ENCODE data around the gene PAPSS1. TPM values are rescaled to one million over a fixed set of nuclear protein-coding genes. Genes with fewer than 3 reads are reported as not detected.

PAPSS1 gene
- total and polyA plus RNA-seq, 2 of the 8 experiments (the other 6 are each of a cell fraction or from before 2014, with no cell fraction given): 79.2 to 98.5 TPM

DNA sequence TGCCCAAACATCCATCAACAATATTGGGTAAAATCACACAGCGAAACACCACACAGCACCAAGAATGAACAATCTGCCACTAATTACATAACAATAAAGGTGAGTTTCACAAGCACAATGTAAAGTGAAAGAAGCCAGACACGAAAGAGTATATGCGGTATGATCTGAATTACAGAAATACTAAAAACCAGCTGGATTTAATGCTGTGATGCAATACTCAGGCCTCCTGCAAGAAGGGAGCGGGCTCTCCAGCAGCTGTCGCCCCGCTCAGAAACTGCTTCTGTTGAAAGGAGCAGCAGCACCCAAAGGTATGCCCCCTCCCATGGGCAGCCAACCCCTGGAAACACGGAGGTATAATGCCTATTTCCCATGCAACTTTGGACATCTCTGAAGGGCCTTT is 77.0 kb downstream of the PAPSS1 start:
- Histone ChIP-seq H3K23ac (ENCODE audit: insufficient read length) (no peak overlapping the region), H3K4me1 (replicated peaks in 1 of 4; ENCODE audit: control insufficient read depth in 3 of 4, insufficient read depth in 4 of 4, low read length in 3 of 4) (no peaks in the 10 kb centered on the region; a peak in 1 of 7 replicates), H3K79me1 (ENCODE audit: low read depth, low read length) (no peaks in the 10 kb centered on the region), H4K8ac (ENCODE audit: extremely low read depth, insufficient read depth, low read length) (peak overlapping the region; percentile 48), H3K18ac (ENCODE audit: extremely low read depth, low read length) (no peak overlapping the region), H2AFZ (ENCODE audit: low read length) (no peak overlapping the region), H2BK120ac (replicated peaks; ENCODE audit: low read depth, low read length) (no peak overlapping the region), H2BK15ac (ENCODE audit: low read length) (no peak overlapping the region), H3K4me3 (ENCODE audit: extremely low read depth in 1 of 4, insufficient read depth in 2 of 4, low read depth in 3 of 4, low read length in 4 of 4) (no peak overlapping the region), H2BK12ac (ENCODE audit: low read depth, low read length) (no peak overlapping the region), H3K79me2 (ENCODE audit: control insufficient read depth in 1 of 2, insufficient read depth in 2 of 2, low read length in 2 of 2) (0 out of 4 replicates have a peak, but pooled peaks cover 0 to 3% of the 10 kb centered on the region in 2 experiments), H3K9ac (replicated peaks in 1 of 4; ENCODE audit: extremely low read depth in 1 of 4, low read depth in 3 of 4, low read length in 3 of 4) (no peak overlapping the region), H4K91ac (replicated peaks; ENCODE audit: insufficient read length, low read length) (no peak overlapping the region), H2AK5ac (ENCODE audit: low read depth, low read length) (no peak overlapping the region), H2BK20ac (ENCODE audit: low read length) (no peak overlapping the region), H3K23me2 (ENCODE audit: low read depth, low read length) (no peaks in the 10 kb centered on the region), H3K56ac (replicated peaks; ENCODE audit: insufficient read length, low read depth, low read length) (no peak overlapping the region), H3K36me3 (ENCODE audit: control insufficient read depth in 2 of 4, insufficient read depth in 4 of 4, low read length in 3 of 4) (peaks cover 0 to 14% (median 5%) of the 10 kb centered on the region in 4 experiments; a peak in 5 of 8 replicates), H2BK5ac (ENCODE audit: low read depth, low read length) (no peak overlapping the region), H3K27me3 (replicated peaks in 1 of 4; ENCODE audit: control insufficient read depth in 3 of 4, extremely low read depth in 1 of 4, insufficient read depth in 3 of 4, low read length in 3 of 4) (no peaks in the 10 kb centered on the region), H4K20me1 (replicated peaks in 1 of 2; ENCODE audit: control insufficient read depth in 1 of 2, insufficient read depth in 2 of 2, low read length in 2 of 2) (peaks cover 0 to 6% of the 10 kb centered on the region in 2 experiments), H3K14ac (ENCODE audit: insufficient read length) (no peak overlapping the region), H4K5ac (ENCODE audit: insufficient read length, low read depth, low read length) (no peak overlapping the region), H3K9me3 (ENCODE audit: insufficient read depth in 2 of 2, low read depth in 1 of 2, low read length in 1 of 2) (no peaks in the 10 kb centered on the region), H3K27ac (ENCODE audit: low read depth, low read length) (no peak overlapping the region), H3K4ac (replicated peaks; ENCODE audit: insufficient read length, low read depth, low read length) (no peak overlapping the region), H3K4me2 (ENCODE audit: insufficient read depth in 1 of 2, low read depth in 2 of 2, low read length in 2 of 2) (no peak overlapping the region)
- TF ChIP-seq RFX5 (IDR thresholded peaks at IDR 0.05; ENCODE audit: borderline replicate concordance, low read depth, low read length): no peak
- TF ChIP-seq NANOG (IDR thresholded peaks at IDR 0.05; ENCODE audit: insufficient read depth, low read depth, low read length, poor library complexity, severe bottlenecking): no peak
- TF ChIP-seq CBX5 (IDR thresholded peaks at IDR 0.05; ENCODE audit: low read depth, low read length): no peak
- TF ChIP-seq CEBPB (IDR thresholded peaks at IDR 0.05; ENCODE audit: low read depth, low read length): peak; percentile 62; the same call in 1 of the 2 replicates
- ChIA-PET CTCF (ENCODE audit: partially characterized antibody) (no interaction called here), POLR2A (ENCODE audit: partially characterized antibody) (no interaction called here)
- FAIRE-seq (no peak), DNase-seq (ENCODE audit: low read depth in 1 of 2, low spot score in 2 of 2) (no peak)
- WGBS, 2 experiments (ENCODE audit: extremely low coverage in 1 of 2, insufficient coverage in 1 of 2, insufficient read length in 1 of 2, insufficient replicate concordance in 2 of 2, low coverage in 1 of 2, low lambda C conversion rate in 2 of 2, missing lambda C conversion rate in 1 of 2): 89% methylated on average over 7 of the region's 7 CpGs; no CpG with 5 or more reads in 1 of the 2 experiments

All from H1 (cell line).